ENCODE results near the gene SUGCT. TPM values are rescaled to one million over a fixed set of nuclear protein-coding genes. Genes with fewer than 3 reads are reported as not detected.

The SUGCT gene
- total and polyA plus RNA-seq, 3 donors from 2014 or later = 7.1 to 9.8 (median 8.1) TPM

DNA sequence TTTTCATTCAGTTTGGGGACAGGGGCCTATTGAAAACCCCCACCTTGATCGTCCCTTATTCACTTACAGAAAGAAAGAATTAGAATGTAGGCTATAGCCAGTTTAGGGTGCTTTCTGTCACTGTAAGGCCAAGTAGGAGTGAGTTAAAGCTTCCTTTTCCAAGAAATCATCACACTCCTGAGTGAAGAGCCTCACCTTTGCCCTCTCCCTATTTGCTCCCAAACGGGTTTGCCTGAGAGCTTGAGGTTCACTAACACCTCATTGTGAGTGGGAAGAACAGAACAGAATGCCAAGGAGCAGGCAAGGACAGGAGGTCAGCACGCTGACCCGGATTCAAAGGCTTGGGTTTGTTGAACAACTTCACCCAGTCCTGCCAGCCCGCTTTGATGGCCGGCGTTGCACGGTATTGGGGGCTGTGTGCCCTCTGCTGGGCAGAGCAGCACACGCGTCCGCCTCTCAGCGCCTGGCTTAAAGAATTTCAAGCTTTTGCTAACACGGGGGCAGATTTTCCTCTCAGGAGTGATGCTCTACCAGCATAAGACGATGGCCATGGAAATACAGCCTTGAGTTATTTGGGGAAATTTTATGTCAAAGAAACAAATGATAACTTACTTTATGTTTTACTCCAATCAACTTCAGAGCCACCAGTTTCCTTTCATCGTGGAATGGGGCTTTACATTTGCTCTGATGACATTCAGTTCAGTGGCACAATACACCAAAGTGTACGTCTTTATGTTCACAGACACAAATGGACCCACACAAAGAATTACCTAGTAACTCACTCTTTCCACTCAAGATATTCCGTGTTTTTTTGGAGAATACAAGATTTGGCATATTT lies 470.0 kb downstream of the SUGCT start:
- Histone ChIP-seq H3K27me3 (no peaks in the 10 kb centered on the region), H3K36me3 (ENCODE audit: low read depth, missing control alignments) (no peaks in the 10 kb centered on the region), H3K4me3 (no peak overlapping the region), H3K4me1 (no peaks in the 10 kb centered on the region), H3K27ac (no peak overlapping the region), H3K9me3 (no peaks in the 10 kb centered on the region)
- TF ChIP-seq POLR2A (IDR thresholded peaks at IDR 0.05) = no peak
- TF ChIP-seq, protein P1, sequence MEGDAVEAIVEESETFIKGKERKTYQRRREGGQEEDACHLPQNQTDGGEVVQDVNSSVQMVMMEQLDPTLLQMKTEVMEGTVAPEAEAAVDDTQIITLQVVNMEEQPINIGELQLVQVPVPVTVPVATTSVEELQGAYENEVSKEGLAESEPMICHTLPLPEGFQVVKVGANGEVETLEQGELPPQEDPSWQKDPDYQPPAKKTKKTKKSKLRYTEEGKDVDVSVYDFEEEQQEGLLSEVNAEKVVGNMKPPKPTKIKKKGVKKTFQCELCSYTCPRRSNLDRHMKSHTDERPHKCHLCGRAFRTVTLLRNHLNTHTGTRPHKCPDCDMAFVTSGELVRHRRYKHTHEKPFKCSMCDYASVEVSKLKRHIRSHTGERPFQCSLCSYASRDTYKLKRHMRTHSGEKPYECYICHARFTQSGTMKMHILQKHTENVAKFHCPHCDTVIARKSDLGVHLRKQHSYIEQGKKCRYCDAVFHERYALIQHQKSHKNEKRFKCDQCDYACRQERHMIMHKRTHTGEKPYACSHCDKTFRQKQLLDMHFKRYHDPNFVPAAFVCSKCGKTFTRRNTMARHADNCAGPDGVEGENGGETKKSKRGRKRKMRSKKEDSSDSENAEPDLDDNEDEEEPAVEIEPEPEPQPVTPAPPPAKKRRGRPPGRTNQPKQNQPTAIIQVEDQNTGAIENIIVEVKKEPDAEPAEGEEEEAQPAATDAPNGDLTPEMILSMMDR (IDR thresholded peaks at IDR 0.05) = peak in 2 of 3 experiments; percentile 21 to 55
- DNase-seq = peak; percentile 49
- WGBS, 2 donors = 53 to 64% methylated on average over 17 of the region's 17 CpGs
- intact Hi-C loops (cut with DNase I; ENCODE audit: low total_unique reads) = no loop called here

GRCh38 chr7:40608321-40609075 lies 473.7 kb downstream of the SUGCT start:
- Histone ChIP-seq H3K27me3 (no peaks in the 10 kb centered on the region), H3K4me3 (no peak overlapping the region), H3K4me1 (no peaks in the 10 kb centered on the region), H3K27ac (no peak overlapping the region), H3K9me3 (no peaks in the 10 kb centered on the region), H3K36me3 (ENCODE audit: low read depth, missing control alignments) (no peaks in the 10 kb centered on the region)
- TF ChIP-seq, protein P1 (IDR thresholded peaks at IDR 0.05) = no peak
- no peak for TF ChIP-seq POLR2A (IDR thresholded peaks at IDR 0.05)
- WGBS, 2 donors = 82 to 87% methylated on average over 5 of the region's 5 CpGs
- intact Hi-C loops (cut with DNase I; ENCODE audit: low total_unique reads) = no loop called here
- DNase-seq = no peak

- 88 to 89% methylated on average over 4 of the region's 4 CpGs for WGBS, 2 donors
- Histone ChIP-seq H3K4me3 (no peak overlapping the region), H3K27ac (no peak overlapping the region), H3K9me3 (no peaks in the 10 kb centered on the region), H3K27me3 (no peaks in the 10 kb centered on the region), H3K36me3 (ENCODE audit: low read depth, missing control alignments) (no peaks in the 10 kb centered on the region), H3K4me1 (no peaks in the 10 kb centered on the region)
- intact Hi-C loops (cut with DNase I; ENCODE audit: low total_unique reads) = no loop called here
- no peak for TF ChIP-seq POLR2A (IDR thresholded peaks at IDR 0.05)
- TF ChIP-seq, protein P1 (IDR thresholded peaks at IDR 0.05) = no peak
- DNase-seq = no peak
Measured at GRCh38 chr7:40610461-40610860, 475.7 kb downstream of the SUGCT start.

- no peak for TF ChIP-seq POLR2A (IDR thresholded peaks at IDR 0.05)
- TF ChIP-seq, protein P1 (IDR thresholded peaks at IDR 0.05) = no peak
- Histone ChIP-seq H3K27me3 (no peaks in the 10 kb centered on the region), H3K27ac (no peak overlapping the region), H3K9me3 (no peaks in the 10 kb centered on the region), H3K4me1 (no peaks in the 10 kb centered on the region), H3K4me3 (no peak overlapping the region), H3K36me3 (ENCODE audit: low read depth, missing control alignments) (no peaks in the 10 kb centered on the region)
- whole genome bisulfite sequencing, 2 donors = 69 to 94% methylated on average over 2 of the region's 2 CpGs
- no peak for DNase-seq
- intact Hi-C loops (cut with DNase I; ENCODE audit: low total_unique reads) = no loop called here
Measured at GRCh38 chr7:40611095-40611871, 476.5 kb downstream of the SUGCT start.
